Endothelial cell (in vitro differentiated cells): ENCODE measurements around the gene CMTM1. TPM values are rescaled to one million over a fixed set of nuclear protein-coding genes. Genes with fewer than 3 reads are reported as not detected.

Experiments used
- DNase-seq: peaks from one replicate; pipeline ENCODE4 v3.0.0; 2021; ENCODE audit warnings: low spot score
- H3K27ac Mint-ChIP-seq: one replicate; pipeline ENCODE4 v1.8.0; 2021; ENCODE audit warnings: mixed read lengths, inconsistent platforms; ENCODE audit not compliant: unreplicated experiment
- H3K27me3 Mint-ChIP-seq: one replicate; pipeline ENCODE4 v1.8.0; 2021; ENCODE audit warnings: mild to moderate bottlenecking, moderate library complexity, mixed read lengths, inconsistent platforms; ENCODE audit not compliant: unreplicated experiment
- H3K36me3 Mint-ChIP-seq: one replicate; pipeline ENCODE4 v1.8.0; 2021; ENCODE audit warnings: mild to moderate bottlenecking, low read depth, mixed read lengths, inconsistent platforms; ENCODE audit not compliant: unreplicated experiment
- H3K4me1 Mint-ChIP-seq: one replicate; pipeline ENCODE4 v1.8.0; 2021; ENCODE audit warnings: mild to moderate bottlenecking, mixed read lengths, inconsistent platforms; ENCODE audit not compliant: unreplicated experiment
- H3K4me3 Mint-ChIP-seq: one replicate; pipeline ENCODE4 v1.8.0; 2021; ENCODE audit warnings: mild to moderate bottlenecking, mixed read lengths, inconsistent platforms; ENCODE audit not compliant: unreplicated experiment
- H3K9me3 Mint-ChIP-seq: one replicate; pipeline ENCODE4 v1.8.0; 2021; ENCODE audit warnings: mixed read lengths, inconsistent platforms; ENCODE audit not compliant: unreplicated experiment
- CTCF ChIP-seq: fragments of 200-600 bp; sonication (generic); IDR thresholded peaks from one replicate; pipeline ENCODE4 v1.5.0; 2021; ENCODE audit warnings: antibody characterized with exemption; ENCODE audit not compliant: unreplicated experiment
- total RNA-seq: library from RNA; stranded (reverse); fragmentation: NEBNext Ultra II Directional; extraction: Animal tissue kit (Norgen Biotek cat#: 25700); gene quantifications from one replicate; pipeline ENCODE4 v1.2.1, GENCODE V29; 2021; ENCODE audit not compliant: unreplicated experiment

The CMTM1 gene
- total RNA-seq, 1 donor from 2014 or later: 8.3 TPM

GRCh38 chr16:66519482-66520373 lies 46.5 kb upstream of the CMTM1 start:
- Mint-ChIP-seq H3K27ac (peak overlapping the region; percentile 75), H3K27me3 (peaks cover 7% of the 10 kb centered on the region), H3K36me3 (peaks cover 13% of the 10 kb centered on the region), H3K9me3 (no peaks in the 10 kb centered on the region), H3K4me1 (peaks cover 74% of the 10 kb centered on the region), H3K4me3 (peak overlapping the region; percentile 21)
- DNase-seq: no peak
- no peak for TF ChIP-seq CTCF

GRCh38 chr16:66520406-66521170 lies 45.7 kb upstream of the CMTM1 start:
- no peak for DNase-seq
- Mint-ChIP-seq H3K4me3 (no peak overlapping the region), H3K4me1 (peaks cover 74% of the 10 kb centered on the region), H3K27me3 (peaks cover 7% of the 10 kb centered on the region), H3K36me3 (peaks cover 17% of the 10 kb centered on the region), H3K27ac (no peak overlapping the region), H3K9me3 (no peaks in the 10 kb centered on the region)
- TF ChIP-seq CTCF: no peak

DNA sequence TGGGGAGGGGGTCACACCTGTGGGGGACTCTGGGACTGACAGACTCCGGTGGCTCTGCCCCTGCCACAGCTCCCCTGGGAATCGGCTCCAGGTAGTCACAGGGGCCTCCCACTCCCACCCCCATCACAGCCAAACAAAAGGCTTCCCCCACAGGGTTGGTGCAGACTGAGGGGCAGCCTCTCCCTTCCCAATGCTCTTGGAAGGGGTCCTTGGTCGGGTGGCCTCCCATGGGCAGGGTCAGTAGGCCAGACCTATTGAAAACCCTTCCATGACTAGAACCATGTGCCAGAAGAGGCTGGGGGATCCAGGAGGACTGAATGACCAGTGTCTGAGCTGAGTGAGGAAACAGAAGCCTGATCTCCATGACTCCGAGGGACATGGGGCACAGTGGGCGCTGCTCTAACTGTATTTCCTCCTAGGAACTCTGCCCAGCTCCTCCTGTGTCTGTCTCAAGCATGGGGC lies 45.0 kb upstream of the CMTM1 start:
- H3K27ac Mint-ChIP-seq: no peak overlapping the region
- peaks cover 21% of the 10 kb centered on the region for H3K36me3 Mint-ChIP-seq
- peaks cover 73% of the 10 kb centered on the region for H3K4me1 Mint-ChIP-seq
- DNase-seq: no peak
- H3K9me3 Mint-ChIP-seq: no peaks in the 10 kb centered on the region
- no peak overlapping the region for H3K4me3 Mint-ChIP-seq
- TF ChIP-seq CTCF: no peak
- peaks cover 7% of the 10 kb centered on the region for H3K27me3 Mint-ChIP-seq

DNA sequence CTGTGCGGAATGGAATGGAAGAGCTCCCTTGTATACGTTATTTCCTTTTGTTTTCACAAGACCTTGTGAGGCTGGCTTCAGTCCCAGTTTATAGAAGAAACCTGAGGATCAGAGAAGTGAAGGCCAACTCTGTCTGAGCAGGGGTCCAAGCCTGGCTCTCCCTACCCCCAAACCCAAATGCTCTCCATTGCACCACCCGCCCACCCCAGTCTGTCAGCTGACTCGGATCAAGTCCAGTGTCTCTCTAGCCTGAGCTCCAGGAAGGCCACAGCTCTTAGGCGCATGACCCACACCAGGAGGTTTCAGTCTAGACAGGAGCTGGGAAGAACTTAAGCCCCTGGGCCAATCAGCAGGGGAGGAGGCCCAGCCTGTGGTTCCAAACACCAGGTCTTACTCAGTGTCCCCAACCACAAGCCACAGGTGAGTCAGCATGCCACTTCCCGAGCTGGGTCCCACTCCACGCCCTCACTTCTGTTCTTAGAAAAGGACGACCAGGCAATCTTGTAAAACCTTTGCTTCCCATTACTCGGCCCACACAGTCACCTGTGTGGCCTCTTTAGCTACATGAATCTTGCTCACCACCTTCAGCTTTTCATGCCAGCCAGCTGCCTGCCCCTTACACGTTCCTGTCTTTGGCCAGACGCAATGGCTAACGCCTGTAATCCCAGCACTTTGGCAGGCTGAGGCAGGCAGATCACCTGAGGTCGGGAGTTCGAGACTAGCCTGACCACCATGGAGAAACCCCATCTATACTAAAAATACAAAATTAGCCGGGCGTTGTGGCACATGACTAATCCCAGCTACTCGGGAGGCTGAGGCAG lies 44.1 kb upstream of the CMTM1 start:
- H3K36me3 Mint-ChIP-seq: peaks cover 16% of the 10 kb centered on the region
- peaks cover 7% of the 10 kb centered on the region for H3K27me3 Mint-ChIP-seq
- H3K27ac Mint-ChIP-seq: peak overlapping the region; percentile 25
- no peak overlapping the region for H3K4me3 Mint-ChIP-seq
- H3K4me1 Mint-ChIP-seq: peaks cover 66% of the 10 kb centered on the region
- TF ChIP-seq CTCF: no peak
- no peak for DNase-seq
- no peaks in the 10 kb centered on the region for H3K9me3 Mint-ChIP-seq
